ENCODE measurements around the gene CXADR.

CXADR gene

DNA sequence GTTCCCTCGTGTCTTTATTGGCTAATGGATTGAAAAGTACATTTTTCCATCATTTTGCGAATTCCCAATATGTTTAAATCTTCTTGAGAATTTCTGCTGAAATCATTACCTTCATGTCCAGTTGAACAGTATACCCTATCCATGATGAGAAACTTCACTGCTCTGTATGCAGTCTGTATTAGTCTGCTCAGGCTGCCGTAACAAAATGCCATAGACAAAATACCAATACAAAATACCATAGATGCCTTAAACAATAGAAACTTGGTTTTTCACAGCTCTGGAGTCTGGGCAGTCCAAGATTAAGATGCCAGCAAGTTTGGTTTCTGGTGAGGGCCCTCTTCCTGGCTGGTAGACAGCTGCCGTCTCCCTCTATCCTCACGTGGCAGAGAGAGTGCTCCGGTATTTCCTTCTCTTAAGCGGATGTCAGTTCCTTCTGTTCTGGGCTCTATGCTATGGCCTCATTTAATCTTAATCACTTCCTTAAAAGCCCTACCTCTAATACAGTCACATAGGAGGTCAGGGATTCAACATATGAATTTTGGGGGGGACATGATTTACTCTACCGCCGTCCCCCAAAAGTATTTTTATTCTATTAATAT is 27.0 kb downstream of the CXADR start:
- in situ Hi-C loops (cut with MboI; ENCODE audit: low pct_unique_long_range_greater_than_20kb, low sequenced_read_pairs, unreplicated experiment), result no loop called here
- no peak for DNase-seq (ENCODE audit: low spot score)
- TF ChIP-seq, protein P1, sequence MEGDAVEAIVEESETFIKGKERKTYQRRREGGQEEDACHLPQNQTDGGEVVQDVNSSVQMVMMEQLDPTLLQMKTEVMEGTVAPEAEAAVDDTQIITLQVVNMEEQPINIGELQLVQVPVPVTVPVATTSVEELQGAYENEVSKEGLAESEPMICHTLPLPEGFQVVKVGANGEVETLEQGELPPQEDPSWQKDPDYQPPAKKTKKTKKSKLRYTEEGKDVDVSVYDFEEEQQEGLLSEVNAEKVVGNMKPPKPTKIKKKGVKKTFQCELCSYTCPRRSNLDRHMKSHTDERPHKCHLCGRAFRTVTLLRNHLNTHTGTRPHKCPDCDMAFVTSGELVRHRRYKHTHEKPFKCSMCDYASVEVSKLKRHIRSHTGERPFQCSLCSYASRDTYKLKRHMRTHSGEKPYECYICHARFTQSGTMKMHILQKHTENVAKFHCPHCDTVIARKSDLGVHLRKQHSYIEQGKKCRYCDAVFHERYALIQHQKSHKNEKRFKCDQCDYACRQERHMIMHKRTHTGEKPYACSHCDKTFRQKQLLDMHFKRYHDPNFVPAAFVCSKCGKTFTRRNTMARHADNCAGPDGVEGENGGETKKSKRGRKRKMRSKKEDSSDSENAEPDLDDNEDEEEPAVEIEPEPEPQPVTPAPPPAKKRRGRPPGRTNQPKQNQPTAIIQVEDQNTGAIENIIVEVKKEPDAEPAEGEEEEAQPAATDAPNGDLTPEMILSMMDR (IDR thresholded peaks at IDR 0.05; ENCODE audit: extremely low read depth, insufficient read depth, missing control alignments), result no peak

DNA sequence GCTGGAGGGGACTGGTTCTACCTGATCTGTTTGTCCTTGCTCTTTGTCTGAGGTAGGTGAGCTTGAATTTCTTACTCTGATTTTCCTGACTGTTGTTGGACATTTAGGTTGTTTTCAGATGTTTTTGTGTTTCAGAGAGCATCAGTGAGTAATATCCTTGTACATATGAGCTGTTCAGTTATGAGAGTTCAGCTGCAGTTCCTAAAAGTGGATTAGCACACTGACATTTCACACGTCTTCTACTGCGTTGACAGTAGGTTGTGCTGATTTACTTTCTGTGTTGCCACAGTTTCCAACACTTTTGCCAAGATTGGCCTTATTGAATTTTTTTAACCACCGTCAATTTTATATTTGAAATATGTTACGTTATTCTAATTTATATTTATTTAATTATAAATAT is 27.7 kb downstream of the CXADR start:
- in situ Hi-C loops (cut with MboI; ENCODE audit: low pct_unique_long_range_greater_than_20kb, low sequenced_read_pairs, unreplicated experiment), result no loop called here
- TF ChIP-seq, protein P1 (IDR thresholded peaks at IDR 0.05; ENCODE audit: extremely low read depth, insufficient read depth, missing control alignments), result no peak

DNA sequence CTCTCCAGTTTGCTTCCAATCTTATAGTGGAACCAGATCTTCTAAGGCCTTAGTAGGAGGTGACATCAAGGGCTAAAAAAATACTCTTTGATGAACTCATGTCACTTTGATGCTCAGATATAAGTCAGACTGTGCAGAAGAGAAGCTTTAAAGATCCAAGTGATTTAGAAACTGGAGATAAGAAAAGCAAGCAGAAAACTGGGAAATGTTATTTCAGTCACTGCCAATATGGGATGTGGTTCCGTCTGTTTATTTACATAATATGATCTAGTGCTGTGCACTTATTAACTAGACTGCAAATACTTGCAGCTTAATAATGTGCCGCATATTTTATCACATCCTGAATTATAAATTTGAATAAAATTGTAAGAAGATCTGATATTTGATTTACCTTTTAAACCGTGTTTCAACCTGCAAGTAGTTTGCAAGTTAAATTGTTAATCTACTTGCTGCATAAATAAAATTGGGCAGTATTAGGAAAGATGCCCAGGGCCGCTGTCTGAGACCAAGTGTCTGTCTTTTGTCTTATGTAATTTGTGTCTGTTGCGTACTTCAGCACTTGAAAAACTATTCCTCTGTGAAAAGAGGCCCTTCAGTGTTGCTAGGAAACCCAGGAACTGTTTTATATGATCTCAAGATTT is 29.6 kb downstream of the CXADR start:
- DNase-seq (ENCODE audit: low spot score), result no peak
- TF ChIP-seq, protein P1 (IDR thresholded peaks at IDR 0.05; ENCODE audit: extremely low read depth, insufficient read depth, missing control alignments), result no peak

More for the DNA sequence above, 27.7 kb downstream of the CXADR start:
- no peak for DNase-seq (ENCODE audit: low spot score)

DNA sequence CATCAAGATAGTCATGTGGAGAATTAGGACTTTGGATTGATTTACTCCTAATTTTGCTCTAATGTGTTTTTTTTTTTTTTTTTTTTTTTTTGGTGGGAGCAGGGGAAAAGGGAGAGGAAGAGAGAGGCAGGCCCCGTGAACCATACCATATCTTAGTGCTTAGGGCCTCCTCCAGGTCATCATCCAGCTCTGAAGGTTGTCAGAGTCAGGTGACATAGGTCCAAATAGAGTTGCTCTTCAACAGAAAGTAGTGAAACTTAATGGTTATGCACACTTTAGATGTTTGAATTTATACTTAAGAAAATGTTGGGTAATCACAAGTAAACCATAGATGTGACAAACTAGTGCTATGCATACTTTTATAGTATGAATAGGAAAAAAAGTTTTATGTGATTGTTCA is 32.2 kb downstream of the CXADR start:
- TF ChIP-seq, protein P1 (IDR thresholded peaks at IDR 0.05; ENCODE audit: extremely low read depth, insufficient read depth, missing control alignments), result no peak
- in situ Hi-C loops (cut with MboI; ENCODE audit: low pct_unique_long_range_greater_than_20kb, low sequenced_read_pairs, unreplicated experiment), result no loop called here
- DNase-seq (ENCODE audit: low spot score), result no peak

More for the DNA sequence above, 29.6 kb downstream of the CXADR start:
- in situ Hi-C loops (cut with MboI; ENCODE audit: low pct_unique_long_range_greater_than_20kb, low sequenced_read_pairs, unreplicated experiment), result no loop called here

DNA sequence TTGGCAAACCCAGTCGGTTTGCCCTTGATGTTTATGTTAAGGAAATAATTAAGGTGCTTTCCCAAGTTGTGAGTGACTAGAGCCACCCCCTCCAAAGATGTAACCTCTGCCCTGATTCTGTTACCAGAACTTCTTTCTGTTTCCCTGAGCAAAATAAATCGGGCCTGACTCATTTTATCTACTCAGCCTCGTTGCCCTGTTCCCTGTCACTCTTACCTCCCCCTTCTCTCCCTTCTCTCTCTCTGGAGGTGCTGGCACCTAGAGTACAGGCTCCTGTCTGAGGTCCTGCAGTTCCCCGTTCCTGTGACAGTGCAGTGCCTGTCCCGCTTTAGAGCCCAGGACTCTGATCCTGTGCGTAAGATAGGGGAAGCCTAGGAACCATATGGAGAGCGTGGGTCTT is 35.4 kb downstream of the CXADR start:
- TF ChIP-seq, protein P1 (IDR thresholded peaks at IDR 0.05; ENCODE audit: extremely low read depth, insufficient read depth, missing control alignments), result no peak
- in situ Hi-C loops (cut with MboI; ENCODE audit: low pct_unique_long_range_greater_than_20kb, low sequenced_read_pairs, unreplicated experiment), result no loop called here
- no peak for DNase-seq (ENCODE audit: low spot score)

DNA sequence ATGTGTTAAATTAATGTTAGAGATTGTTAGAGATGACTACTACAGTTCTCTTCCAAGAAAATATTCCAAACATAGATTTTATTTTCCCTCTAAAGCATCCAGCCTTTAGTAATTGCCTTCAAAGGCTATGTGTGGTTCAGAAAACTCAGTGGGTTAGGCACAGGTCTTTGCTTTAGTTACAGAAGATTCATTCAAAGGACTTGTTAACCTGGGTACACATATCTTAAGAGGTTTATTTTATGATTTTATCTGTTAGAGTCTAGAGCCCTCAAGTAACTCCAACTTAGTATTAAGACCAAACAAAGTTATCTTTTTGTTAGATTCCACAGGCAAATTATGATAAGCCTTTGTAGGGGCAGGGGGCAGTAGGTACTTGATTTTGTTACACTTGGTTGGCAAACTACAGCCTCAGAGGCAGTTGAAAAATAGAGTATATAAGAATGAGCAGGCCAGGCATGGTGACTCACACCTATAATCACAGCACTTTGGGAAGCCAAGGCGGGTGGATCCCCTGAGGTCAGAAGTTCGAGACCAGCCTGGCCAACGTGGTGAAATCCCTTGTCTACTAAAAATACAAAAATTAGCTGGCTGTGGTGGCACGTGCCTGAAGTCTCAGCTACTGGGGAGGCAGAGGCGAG is 37.9 kb downstream of the CXADR start:
- no peak for DNase-seq (ENCODE audit: low spot score)
- TF ChIP-seq, protein P1 (IDR thresholded peaks at IDR 0.05; ENCODE audit: extremely low read depth, insufficient read depth, missing control alignments), result no peak
- in situ Hi-C loops (cut with MboI; ENCODE audit: low pct_unique_long_range_greater_than_20kb, low sequenced_read_pairs, unreplicated experiment), result no loop called here

All from GM13977 (cell line).